ENCODE results near the gene ANKRD49.

ANKRD49 gene

GRCh38 chr11:94507485-94507884 lies 13.7 kb downstream of the ANKRD49 start:
- DNase-seq (ENCODE audit: low read depth, low spot score) = no peak
- H3K27me3 ChIP-seq (ENCODE audit: insufficient read depth, insufficient read length) = peaks cover 6% of the 10 kb centered on the region

GRCh38 chr11:94511932-94512781 lies 18.4 kb downstream of the ANKRD49 start, which contains the start of gene C11orf97:
C11orf97 (plus strand) TSS chr11:94512461; CDS start chr11:94512529, 68 bp downstream.
- DNase-seq (ENCODE audit: low read depth, low spot score) = peak; percentile 44
- Histone ChIP-seq H3K9ac (ENCODE audit: insufficient read length, low read depth) (peak within 1 kb of the TSS; percentile 38), H3K4me3 (ENCODE audit: insufficient read length, low read depth) (peak within 1 kb of the TSS; percentile 41), H3K27me3 (ENCODE audit: insufficient read depth, insufficient read length) (peaks cover 23% of the 10 kb centered on the region), H3K36me3 (ENCODE audit: insufficient read depth, insufficient read length, low read length) (no peaks in the 10 kb centered on the region), H3K9me3 (ENCODE audit: insufficient read depth, low read length) (no peaks in the 10 kb centered on the region), H3K4me1 (ENCODE audit: insufficient read depth, insufficient read length) (no peaks in the 10 kb centered on the region)
- TF ChIP-seq ZNF274 (IDR thresholded peaks at IDR 0.05; ENCODE audit: low read depth, low read length) (no peak), YY1 (IDR thresholded peaks at IDR 0.05; ENCODE audit: insufficient read depth, insufficient read length) (no peak), SUZ12 (IDR thresholded peaks at IDR 0.05; ENCODE audit: extremely low read depth, insufficient read depth, insufficient read length) (no peak)

More at GRCh38 chr11:94507485-94507884, 13.7 kb downstream of the ANKRD49 start:
- TF ChIP-seq SUZ12 (IDR thresholded peaks at IDR 0.05; ENCODE audit: extremely low read depth, insufficient read depth, insufficient read length) (no peak), ZNF274 (IDR thresholded peaks at IDR 0.05; ENCODE audit: low read depth, low read length) (no peak), YY1 (IDR thresholded peaks at IDR 0.05; ENCODE audit: insufficient read depth, insufficient read length) (no peak)
- Histone ChIP-seq H3K9me3 (ENCODE audit: insufficient read depth, low read length) (no peaks in the 10 kb centered on the region), H3K4me3 (ENCODE audit: insufficient read length, low read depth) (no peak overlapping the region), H3K36me3 (ENCODE audit: insufficient read depth, insufficient read length, low read length) (no peaks in the 10 kb centered on the region), H3K9ac (ENCODE audit: insufficient read length, low read depth) (no peak overlapping the region), H3K4me1 (ENCODE audit: insufficient read depth, insufficient read length) (no peaks in the 10 kb centered on the region)

- no peak overlapping the region for H3K4me3 ChIP-seq (ENCODE audit: insufficient read length, low read depth)
- no peak for DNase-seq (ENCODE audit: low read depth, low spot score)
- no peak for TF ChIP-seq YY1 (IDR thresholded peaks at IDR 0.05; ENCODE audit: insufficient read depth, insufficient read length)
- TF ChIP-seq SUZ12 (IDR thresholded peaks at IDR 0.05; ENCODE audit: extremely low read depth, insufficient read depth, insufficient read length) = no peak
- no peak for TF ChIP-seq ZNF274 (IDR thresholded peaks at IDR 0.05; ENCODE audit: low read depth, low read length)
These were observed 19.3 kb downstream of the ANKRD49 start for GRCh38 chr11:94513091-94513490.

GRCh38 chr11:94515398-94515797 lies 21.6 kb downstream of the ANKRD49 start:
- TF ChIP-seq ZNF274 (IDR thresholded peaks at IDR 0.05; ENCODE audit: low read depth, low read length) = no peak
- no peak for TF ChIP-seq YY1 (IDR thresholded peaks at IDR 0.05; ENCODE audit: insufficient read depth, insufficient read length)
- TF ChIP-seq SUZ12 (IDR thresholded peaks at IDR 0.05; ENCODE audit: extremely low read depth, insufficient read depth, insufficient read length) = no peak
- Histone ChIP-seq H3K4me3 (ENCODE audit: insufficient read length, low read depth) (no peak overlapping the region), H3K36me3 (ENCODE audit: insufficient read depth, insufficient read length, low read length) (no peaks in the 10 kb centered on the region), H3K4me1 (ENCODE audit: insufficient read depth, insufficient read length) (no peaks in the 10 kb centered on the region), H3K9ac (ENCODE audit: insufficient read length, low read depth) (no peak overlapping the region), H3K27me3 (ENCODE audit: insufficient read depth, insufficient read length) (peaks cover 23% of the 10 kb centered on the region), H3K9me3 (ENCODE audit: insufficient read depth, low read length) (no peaks in the 10 kb centered on the region)
- DNase-seq (ENCODE audit: low read depth, low spot score) = no peak

More at GRCh38 chr11:94513091-94513490, 19.3 kb downstream of the ANKRD49 start:
- no peaks in the 10 kb centered on the region for H3K4me1 ChIP-seq (ENCODE audit: insufficient read depth, insufficient read length)
- peaks cover 23% of the 10 kb centered on the region for H3K27me3 ChIP-seq (ENCODE audit: insufficient read depth, insufficient read length)
- no peak overlapping the region for H3K9ac ChIP-seq (ENCODE audit: insufficient read length, low read depth)
- H3K36me3 ChIP-seq (ENCODE audit: insufficient read depth, insufficient read length, low read length) = no peaks in the 10 kb centered on the region
- H3K9me3 ChIP-seq (ENCODE audit: insufficient read depth, low read length) = no peaks in the 10 kb centered on the region

- Histone ChIP-seq H3K9me3 (ENCODE audit: insufficient read depth, low read length) (no peaks in the 10 kb centered on the region), H3K9ac (ENCODE audit: insufficient read length, low read depth) (no peak overlapping the region), H3K27me3 (ENCODE audit: insufficient read depth, insufficient read length) (peaks cover 23% of the 10 kb centered on the region), H3K4me3 (ENCODE audit: insufficient read length, low read depth) (no peak overlapping the region), H3K4me1 (ENCODE audit: insufficient read depth, insufficient read length) (no peaks in the 10 kb centered on the region), H3K36me3 (ENCODE audit: insufficient read depth, insufficient read length, low read length) (no peaks in the 10 kb centered on the region)
- DNase-seq (ENCODE audit: low read depth, low spot score) = no peak
- TF ChIP-seq YY1 (IDR thresholded peaks at IDR 0.05; ENCODE audit: insufficient read depth, insufficient read length) = no peak
- no peak for TF ChIP-seq SUZ12 (IDR thresholded peaks at IDR 0.05; ENCODE audit: extremely low read depth, insufficient read depth, insufficient read length)
- no peak for TF ChIP-seq ZNF274 (IDR thresholded peaks at IDR 0.05; ENCODE audit: low read depth, low read length)
These were observed 22.9 kb downstream of the ANKRD49 start for GRCh38 chr11:94516725-94517124.

GRCh38 chr11:94518300-94518699 lies 24.5 kb downstream of the ANKRD49 start:
- no peaks in the 10 kb centered on the region for H3K9me3 ChIP-seq (ENCODE audit: insufficient read depth, low read length)
- no peaks in the 10 kb centered on the region for H3K36me3 ChIP-seq (ENCODE audit: insufficient read depth, insufficient read length, low read length)
- H3K4me1 ChIP-seq (ENCODE audit: insufficient read depth, insufficient read length) = no peaks in the 10 kb centered on the region
- DNase-seq (ENCODE audit: low read depth, low spot score) = no peak
- peaks cover 9% of the 10 kb centered on the region for H3K27me3 ChIP-seq (ENCODE audit: insufficient read depth, insufficient read length)
- no peak overlapping the region for H3K9ac ChIP-seq (ENCODE audit: insufficient read length, low read depth)
- no peak overlapping the region for H3K4me3 ChIP-seq (ENCODE audit: insufficient read length, low read depth)
- TF ChIP-seq YY1 (IDR thresholded peaks at IDR 0.05; ENCODE audit: insufficient read depth, insufficient read length) = no peak
- TF ChIP-seq SUZ12 (IDR thresholded peaks at IDR 0.05; ENCODE audit: extremely low read depth, insufficient read depth, insufficient read length) = no peak
- no peak for TF ChIP-seq ZNF274 (IDR thresholded peaks at IDR 0.05; ENCODE audit: low read depth, low read length)

- DNase-seq (ENCODE audit: low read depth, low spot score) = no peak
- no peaks in the 10 kb centered on the region for H3K36me3 ChIP-seq (ENCODE audit: insufficient read depth, insufficient read length, low read length)
- no peaks in the 10 kb centered on the region for H3K4me1 ChIP-seq (ENCODE audit: insufficient read depth, insufficient read length)
- no peaks in the 10 kb centered on the region for H3K9me3 ChIP-seq (ENCODE audit: insufficient read depth, low read length)
- H3K9ac ChIP-seq (ENCODE audit: insufficient read length, low read depth) = no peak overlapping the region
- H3K27me3 ChIP-seq (ENCODE audit: insufficient read depth, insufficient read length) = peaks cover 3% of the 10 kb centered on the region
- no peak for TF ChIP-seq SUZ12 (IDR thresholded peaks at IDR 0.05; ENCODE audit: extremely low read depth, insufficient read depth, insufficient read length)
- no peak overlapping the region for H3K4me3 ChIP-seq (ENCODE audit: insufficient read length, low read depth)
These were observed 25.8 kb downstream of the ANKRD49 start for GRCh38 chr11:94519478-94520084.

All from NT2/D1 (cell line).